Neural progenitor cell (in vitro differentiated cells): ENCODE data around the gene CES3.

Experiments
- CTCF ChIP-seq: fragments of 200-600 bp; sonication (generic); IDR thresholded peaks from 2 replicates; pipeline ENCODE4 v1.5.1; 2017; ENCODE audit warnings: antibody characterized with exemption, mild to moderate bottlenecking
- EZH2phosphoT487 ChIP-seq: fragments of 200-600 bp; sonication (generic); IDR thresholded peaks from 2 replicates; pipeline ENCODE4 v1.6.1; 2017; ENCODE audit warnings: antibody characterized with exemption

DNA sequence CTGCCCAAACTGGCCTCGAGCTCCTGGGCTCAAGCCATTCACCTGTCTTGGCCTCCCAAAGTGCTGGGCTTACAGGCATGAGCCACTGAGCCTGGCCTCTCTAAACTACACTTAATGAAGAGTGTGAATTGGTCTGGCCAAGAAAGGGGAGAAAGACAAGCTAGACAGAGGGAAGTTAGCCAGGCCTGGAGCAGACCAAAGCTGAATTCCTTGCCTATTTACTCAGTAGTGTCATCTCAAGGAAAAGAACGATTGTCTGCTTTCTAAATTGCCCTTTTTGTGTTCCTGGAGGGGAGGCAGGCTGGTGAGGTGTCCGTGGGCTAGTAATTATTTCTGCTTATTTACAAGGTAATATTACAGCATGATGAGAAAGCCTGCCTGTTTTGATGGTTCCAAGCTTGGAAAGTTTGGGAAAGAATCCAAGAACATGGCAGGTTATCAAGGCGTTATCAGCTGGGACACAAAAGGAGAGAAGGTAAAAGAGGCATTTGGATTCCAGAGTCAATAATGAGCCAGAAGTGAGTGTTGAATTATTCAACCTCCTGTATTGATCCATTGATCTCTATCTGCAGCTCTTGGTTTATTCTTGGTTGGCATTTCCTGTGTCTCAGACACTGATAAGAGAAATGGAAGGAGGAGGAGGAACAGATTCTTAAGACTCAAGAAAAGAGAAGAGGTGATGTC is 61.6 kb downstream of the CES3 start:
- no peak for TF ChIP-seq CTCF
- TF ChIP-seq EZH2phosphoT487: no peak
